ENCODE measurements around the gene CACNA2D3.

GRCh38 chr3:54390582-54390981 is 268.2 kb downstream of the CACNA2D3 start:
- TF ChIP-seq CTCF (IDR thresholded peaks at IDR 0.05; ENCODE audit: poor library complexity), result no peak
- no peak for TF ChIP-seq EZH2phosphoT487 (IDR thresholded peaks at IDR 0.05; ENCODE audit: low read depth, severe bottlenecking, unreplicated experiment)

All from hepatocyte (in vitro differentiated cells).